HG02973 (cell line): ENCODE measurements around the gene MICALL2.

Experiments used
- ATAC-seq: cut with Tn5 transposase; IDR thresholded peaks from one replicate; pipeline ENCODE4 v1.9.1; 2021; ENCODE audit warnings: moderate library complexity; ENCODE audit not compliant: unreplicated experiment

MICALL2 gene

DNA sequence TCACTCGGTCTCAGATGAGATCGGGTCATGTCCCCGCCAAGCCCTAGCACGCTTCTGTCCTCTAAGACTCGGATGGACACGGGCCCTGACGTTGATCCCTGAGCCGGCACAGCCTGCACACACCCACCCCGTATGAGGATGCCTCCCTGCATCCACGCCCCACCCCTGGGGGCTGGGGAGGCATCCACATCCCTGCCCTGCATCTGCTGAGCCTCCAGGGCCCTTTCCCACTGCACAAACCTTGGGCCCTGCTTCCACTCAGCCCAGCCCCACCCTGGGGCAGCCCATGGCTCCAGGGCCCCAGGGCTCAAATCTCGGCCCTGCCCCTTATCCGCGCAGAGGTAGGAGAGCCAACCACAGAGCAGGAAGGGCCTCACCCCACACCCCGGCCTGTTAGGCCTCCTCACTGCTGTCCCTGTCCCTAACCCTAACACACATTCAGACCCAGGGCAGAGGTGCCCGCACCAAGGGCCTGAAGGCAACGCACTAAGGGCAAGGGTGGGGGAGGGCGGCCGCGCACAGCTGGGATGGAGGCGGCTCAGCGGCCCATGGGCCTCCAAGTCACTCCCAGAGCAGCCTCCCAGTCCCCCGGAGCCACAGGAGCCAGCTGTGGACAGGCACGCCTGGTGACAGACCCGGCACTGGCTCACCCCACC lies 9.5 kb upstream of the MICALL2 start:
- ATAC-seq = no peak

DNA sequence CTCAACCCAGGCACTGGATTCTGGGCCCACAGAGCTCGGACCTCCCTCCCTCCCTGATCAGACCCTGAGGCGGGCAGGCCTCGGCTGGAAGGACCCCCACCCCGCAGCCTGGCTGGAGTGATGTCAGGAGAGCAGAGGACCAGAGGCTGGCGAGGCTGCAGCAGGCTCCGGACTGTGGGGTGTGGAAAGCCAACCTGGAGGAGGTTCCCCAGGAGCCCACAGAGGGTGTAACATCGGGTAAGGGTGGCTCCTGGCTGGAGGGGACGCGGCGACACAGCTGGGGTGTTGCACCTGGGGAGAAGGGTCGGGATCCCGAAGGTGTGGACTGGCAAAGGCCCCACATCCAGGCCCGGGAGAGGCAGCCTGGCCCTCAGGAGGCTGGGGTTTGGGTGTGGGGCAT lies 8.9 kb upstream of the MICALL2 start:
- ATAC-seq = no peak

DNA sequence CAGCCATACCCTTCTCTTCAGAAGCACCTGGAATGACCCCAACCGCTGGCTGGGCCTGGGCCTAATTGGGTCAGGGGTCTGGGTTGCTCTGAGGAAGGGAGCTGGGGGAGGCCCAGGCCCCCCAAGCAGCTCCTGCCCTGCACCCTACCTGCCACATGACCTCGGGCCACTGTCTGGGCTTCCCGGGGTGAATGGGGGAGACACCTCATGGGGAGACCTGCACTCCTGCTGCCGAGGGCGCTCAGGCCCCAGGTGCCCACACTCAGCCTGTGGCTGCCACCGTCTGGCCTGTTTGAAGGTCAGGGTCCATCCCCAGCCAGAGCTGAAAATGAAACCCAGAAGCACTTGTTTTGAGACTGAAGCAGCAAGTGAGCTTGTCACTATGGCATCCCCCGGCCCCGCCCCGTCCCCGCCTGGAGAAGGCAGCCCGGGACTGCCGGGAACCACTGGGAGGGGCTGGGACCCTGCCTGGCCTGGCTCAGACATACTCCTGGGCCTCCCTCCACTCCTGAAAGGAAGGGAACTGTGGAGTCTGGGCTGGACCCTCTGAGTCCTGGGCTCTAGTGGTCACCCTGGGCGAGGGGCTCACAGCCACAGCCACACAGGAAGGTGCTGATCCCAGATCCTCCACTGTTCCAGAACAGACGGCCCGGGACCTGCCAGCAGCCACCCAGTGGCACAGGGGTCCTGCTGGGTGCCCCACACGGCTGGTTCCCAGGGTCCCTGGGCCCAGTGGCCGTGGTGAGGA lies 7.4 kb upstream of the MICALL2 start:
- no peak for ATAC-seq

DNA sequence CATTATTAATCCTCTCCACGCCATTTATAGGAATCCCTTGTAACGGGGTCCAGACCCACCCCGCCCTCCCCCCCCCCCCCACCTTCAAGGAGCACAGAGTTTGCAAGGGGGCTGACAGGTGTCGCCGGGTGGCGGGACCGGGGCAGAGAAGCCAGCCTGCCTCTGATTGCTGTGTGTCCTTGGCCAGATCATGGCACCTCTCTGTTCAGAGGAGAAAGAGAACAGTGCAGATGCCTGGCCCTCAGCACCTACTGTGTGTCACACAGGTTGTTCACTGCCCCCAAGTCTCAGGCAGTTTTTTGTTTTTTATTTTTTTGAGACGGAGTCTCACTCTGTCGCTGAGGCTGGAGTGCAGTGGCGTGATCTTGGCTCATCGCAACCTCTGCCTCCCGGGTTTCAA lies 5.4 kb upstream of the MICALL2 start:
- no peak for ATAC-seq

DNA sequence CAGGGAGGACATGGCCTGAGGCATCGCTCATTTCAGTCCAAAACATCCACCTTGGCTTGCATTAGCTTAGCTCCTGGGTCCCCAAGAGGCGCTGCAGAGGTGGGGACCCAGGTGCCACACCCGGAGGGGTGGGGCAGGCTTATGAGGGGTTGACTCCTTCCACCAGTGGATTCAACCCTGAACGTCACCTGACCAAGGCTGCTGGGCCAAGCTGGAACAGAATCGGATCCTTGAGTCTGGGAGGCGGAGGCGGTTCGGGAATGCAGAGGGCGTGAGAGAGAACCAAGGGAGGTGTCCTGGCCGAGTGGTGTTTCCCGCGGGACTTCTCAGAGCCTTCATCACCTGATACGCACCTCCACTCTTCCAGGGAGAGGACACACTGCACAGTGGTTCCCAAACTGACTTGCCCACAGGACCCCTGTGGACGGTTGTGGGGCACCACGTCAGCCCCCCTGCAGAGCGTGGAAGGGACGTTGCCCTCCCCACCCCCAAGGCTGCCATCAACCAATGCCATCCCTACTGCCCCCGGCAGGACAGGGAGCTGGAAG lies 4.5 kb upstream of the MICALL2 start:
- no peak for ATAC-seq

DNA sequence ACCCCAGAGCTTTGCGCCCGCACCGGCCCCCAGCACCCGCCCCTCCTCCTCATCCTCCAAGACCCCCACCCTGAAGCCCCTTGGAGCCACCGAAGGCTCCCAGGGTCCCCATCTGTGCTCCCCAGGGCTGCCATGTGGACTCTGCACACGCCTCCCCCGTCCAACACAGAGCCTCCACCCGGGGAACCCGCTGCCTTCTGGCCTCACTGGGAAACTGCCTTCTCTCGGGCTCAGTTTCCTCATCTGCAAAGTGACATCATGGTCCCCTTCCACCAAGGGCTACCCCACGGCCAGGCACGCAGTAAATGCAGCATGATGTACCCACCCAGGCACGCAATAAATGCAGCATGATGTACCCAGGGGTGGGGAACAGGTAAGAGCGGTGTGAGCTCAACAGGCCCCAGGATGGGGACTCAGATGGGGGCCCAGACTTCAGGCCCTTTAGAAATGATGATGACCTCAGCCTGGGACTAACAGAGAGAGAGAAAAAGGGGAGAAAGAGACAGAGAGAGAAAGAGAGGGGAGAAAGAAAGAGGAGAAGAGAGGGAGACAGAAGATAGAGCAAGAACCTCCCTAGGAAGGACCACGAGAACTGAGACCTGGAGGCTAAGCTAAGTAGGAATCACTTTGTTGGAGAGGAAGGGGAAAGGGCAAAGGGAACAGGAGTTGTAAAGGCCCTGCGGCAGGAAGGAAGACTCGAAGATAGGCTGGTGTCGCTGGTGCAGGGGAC lies 2.5 kb upstream of the MICALL2 start:
- no peak for ATAC-seq

DNA sequence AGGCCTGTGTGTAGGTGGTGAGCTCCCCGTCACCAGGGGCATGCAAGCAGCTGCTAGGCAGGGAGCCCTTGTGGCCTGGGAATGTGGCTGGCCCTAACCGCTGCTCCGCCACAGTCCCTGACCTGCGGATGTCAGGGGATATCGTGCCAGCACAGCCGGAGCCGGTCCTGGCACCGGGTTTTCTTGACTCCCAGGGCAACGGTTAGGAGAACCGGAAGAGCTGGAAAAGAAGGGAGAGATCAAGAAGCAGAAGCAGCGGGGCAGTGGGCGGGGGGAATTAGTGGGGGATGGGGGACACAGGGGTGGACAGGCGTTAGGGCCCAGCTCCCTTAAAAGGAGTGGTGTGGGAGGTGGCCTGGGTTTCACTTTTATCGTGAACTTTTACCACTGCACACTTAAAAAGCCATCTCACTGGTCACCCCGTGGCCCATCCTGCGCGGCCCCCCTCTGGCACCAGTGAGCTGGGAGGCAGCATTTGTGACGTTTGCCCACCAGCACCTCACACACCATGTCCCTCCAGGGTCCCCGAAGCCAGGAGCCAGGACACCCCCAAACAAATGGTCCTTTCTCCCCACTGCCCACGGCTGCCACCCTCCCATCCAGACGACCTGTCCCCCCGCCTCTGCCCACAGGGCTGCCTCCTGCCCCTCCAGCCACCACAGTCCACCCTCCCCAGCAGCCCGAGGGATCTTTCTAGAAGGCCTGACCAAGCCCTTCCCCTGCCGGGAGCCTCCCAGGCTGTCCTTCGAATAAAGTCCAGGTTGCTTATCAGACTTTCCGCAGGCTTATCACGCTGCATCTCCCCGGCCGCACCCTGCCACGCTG lies 1.8 kb upstream of the MICALL2 start:
- no peak for ATAC-seq

DNA sequence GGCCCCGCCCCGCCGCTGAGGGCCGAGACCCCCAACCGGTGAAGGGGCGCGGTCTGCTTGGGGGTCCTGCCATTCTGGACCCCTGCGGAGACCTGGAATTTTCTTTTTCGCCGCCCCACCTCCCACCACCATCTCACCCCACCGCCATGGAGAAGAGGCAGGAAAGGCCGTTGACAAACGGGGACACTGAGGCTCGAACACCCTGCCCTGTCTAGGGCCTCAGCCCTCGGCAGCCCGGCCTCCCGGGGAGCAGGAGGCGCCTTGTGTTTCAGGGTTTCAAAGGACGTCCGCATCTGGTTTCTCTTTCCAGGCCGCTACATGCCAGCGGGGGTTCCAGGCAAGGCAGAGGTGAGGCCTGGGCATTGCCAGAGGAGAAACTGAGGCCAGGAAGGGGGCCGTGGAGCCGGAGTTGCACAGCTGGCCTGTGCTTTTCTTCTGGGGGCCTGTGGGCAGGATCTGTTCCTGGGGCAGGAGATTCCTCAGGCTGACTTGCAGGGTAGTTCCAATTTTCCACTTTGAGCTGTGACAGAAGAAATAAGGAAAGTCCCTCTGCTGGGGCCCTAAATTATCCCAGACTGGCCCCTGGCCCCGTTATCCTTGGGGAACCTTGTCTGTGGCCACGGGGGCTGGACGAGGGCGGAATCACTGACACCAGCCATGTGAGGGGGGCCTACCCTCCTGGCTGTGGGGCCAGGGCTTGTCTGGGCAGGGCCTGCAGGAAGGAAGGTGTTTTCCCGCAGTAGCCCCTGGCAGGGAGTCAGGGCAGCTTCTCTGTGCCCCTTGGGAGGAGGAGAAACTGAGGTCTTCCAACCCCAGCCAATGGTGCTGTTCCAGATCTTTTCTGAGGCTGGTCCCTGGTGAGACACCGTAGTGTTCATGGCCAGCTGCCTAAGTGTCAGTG lies 900 bp upstream of the MICALL2 start:
- no peak for ATAC-seq

DNA sequence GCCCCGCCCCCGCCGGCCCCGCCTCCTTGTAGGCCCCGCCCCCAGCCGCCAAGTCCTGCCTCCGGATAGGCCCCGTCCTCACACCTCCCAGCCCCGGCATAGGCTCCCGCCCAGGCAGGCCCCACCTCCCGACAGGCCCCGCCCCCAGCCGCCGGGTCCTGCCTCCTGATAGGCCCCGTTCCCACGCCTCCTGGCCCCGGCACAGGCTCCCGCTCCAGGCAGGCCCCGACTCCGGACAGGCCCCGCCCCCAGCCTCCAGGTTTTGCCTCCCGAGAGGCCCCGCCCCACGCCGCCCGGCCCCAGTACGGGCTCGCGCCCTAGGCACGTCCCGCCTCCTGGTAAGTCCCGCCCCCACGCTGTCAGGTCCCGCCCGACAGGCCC lies 232 bp upstream of the MICALL2 start:
- peak; percentile 88 for ATAC-seq

DNA sequence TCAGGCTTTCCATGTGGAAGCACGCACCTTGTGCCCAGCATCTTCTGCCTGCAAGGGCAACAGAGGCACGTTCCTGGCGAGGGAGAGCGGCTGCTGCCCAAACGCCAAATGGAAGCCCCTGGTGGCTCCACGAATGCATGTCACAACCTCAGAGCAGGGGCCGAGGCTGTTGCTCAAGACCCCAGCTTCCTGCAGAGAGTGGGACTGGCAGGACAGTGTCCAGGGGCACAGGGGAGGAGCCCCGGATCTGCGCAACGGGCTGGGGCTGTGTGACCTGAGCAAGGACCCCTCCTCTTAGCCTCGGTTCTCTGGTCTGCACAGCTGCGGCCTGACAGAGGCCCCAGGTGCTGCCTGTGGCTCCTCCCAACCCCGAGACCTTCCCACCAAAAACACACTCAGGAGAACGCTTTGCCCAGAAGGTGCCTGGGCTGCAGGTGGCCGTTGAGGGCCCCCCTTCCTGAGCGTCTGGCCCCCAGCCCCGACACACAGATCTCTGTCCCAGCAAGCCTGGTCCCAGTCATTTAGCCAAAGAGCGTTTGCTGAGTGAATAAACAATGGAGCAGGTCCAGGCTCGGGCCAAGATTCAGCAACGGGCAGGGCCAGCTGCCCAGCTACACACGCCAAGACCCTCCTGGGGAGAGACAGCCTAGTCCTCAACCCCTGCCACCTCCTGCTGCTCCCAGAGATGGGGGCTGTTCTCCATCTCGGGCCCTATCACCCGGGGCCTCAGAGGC lies 1.2 kb downstream of the MICALL2 start:
- ATAC-seq = no peak

DNA sequence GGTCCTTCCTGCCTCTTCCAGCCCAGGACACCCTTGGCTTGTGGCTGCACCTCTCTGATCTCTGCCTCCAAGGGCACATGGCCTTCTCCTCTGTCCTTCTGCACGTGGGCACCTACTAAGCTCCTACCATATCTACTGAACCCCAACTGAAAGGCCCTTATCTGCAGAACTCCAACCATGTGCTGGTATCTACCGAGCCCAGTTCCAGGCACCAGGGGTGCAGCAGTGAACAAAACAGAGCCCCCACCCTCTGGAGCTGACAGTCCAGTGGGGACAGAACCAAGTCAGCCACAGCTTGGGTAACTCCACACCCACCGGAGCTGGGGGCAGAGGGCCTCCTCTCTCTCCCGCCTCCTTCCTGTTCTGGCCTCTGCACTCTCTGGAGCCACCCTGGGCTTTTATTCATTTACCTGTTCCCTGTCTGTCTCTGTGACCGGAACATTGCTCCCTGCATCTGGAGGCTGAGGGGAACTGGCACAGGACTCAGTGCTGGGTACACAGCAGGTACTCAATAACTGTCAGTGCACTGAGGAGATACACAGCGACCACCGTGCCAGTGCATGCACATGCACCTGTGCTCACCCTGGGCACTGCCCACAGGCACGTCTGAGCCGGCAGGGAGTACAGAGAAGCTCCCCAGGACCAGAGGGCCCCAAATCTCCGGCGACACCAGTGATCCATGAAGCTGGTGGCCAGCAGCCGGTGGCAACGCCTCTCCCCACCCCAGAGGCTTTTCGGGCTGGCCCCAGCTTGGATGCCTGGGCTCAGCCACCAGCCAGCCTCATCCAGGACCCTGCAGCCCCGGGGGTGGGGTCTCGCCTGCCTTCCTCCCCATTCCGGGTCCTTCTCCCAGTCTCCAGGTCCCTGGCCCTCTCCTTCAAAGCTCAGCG lies 2.0 kb downstream of the MICALL2 start:
- ATAC-seq = no peak

DNA sequence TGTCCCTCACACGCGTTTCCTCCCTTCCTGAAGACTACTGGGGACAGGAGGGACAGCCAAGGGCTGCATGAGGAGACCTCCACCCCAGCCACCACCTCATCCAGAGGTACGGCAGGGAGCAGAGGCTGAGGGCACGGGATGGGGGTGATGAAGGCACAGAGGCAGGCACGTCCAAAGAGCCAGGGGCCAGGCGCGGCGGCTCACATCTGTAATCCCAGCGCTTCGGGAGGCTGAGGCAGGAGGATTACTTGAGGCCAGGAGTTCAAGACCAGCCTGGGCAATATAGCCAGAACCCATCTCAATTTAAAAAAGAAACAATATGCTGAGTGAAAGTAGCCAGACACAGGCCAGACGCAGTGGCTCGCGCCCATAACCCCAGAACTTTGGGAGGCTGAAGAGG lies 3.3 kb downstream of the MICALL2 start:
- ATAC-seq = no peak

DNA sequence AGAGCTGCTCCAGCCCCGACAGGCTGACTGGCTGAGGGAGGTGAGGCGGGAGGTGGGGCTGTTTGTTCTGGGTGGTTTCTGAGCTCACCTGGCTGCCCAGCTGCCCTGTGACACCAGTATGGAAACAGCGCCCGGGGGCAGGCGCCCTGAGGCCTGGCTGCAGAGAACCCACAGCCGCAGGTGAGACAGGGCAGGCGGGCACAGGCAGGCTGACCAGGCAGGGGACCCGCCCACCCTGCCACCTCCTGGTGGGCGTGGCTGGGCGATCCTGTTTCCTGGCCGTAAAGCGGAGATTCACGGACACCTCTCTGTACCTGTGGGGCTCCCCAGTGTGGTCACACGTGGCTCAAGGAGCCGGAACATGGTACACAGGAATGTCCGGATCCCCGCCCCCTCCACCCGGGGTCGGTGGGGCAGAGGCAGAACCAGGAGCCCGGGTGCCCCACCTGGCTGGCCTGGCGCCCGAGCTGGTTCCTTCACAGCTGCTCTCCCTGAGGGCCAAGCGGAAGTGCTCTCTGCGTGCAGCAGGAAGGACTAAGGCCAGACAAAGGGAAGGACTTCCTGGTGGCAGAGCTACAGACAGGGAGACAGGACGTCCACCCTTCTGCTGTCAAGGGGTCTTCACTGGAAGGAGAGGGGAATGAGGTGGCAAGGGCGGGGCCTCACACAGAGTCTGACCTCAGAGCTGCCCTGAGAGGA lies 3.9 kb downstream of the MICALL2 start:
- ATAC-seq = no peak

DNA sequence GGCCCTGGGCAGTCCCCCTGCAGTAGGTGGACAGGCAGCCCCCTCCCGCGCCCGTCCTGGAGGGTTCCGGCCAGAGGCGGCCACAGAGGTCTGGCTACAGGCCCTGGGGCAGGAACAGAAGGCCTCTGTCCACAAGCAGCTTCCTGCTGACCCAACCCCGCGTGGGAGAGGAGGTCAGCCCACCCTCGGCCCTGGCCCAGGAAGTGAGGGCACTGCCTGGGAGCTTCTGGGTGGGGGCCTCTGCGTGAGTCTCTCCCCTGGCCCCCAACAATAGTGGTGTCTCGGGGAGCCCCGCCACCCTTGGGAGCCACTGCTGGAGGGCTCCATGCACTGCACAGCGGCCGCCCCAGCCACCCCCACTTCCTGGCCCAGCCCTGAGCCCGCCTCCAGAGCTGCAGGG lies 4.7 kb downstream of the MICALL2 start:
- no peak for ATAC-seq

DNA sequence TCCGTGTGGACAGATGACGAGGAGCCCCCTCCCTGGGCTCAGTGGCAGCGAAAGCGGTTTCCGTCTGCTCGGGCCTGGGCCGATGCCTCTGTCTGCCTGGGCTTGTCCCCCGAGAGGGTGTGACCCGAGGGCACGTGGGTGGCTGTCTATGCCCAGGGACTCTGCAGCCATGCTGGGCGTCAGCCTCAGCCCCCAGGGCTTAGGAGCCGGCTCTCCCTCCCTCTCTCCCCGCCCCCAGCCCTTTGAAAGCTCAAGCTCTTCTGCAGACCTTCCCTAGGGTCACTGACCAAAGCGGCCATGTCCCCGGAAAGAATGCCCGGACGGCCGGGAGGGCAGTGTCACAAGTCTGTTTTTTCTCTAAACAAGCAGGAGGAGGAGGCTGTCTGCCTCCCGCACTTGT lies 7.1 kb downstream of the MICALL2 start:
- no peak for ATAC-seq

DNA sequence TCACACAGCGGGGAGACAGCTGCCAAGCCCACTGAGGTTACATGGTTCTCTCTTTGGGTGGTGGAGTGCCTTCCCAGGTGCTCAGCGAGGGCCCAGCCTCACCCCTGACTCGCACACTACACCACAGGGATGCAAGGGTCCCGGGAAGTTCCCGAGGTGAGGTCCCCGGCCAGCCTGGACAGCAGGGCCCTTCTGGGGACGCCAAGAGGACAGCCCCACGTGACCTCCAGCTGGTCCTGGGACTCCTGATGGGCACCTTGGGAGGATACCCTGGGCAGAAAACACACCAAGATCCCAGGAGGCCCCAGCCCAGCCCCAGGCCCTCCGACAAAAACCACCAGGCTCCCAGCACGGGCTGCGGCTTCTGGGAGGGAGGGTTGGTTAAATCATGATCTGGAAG lies 8.3 kb downstream of the MICALL2 start:
- no peak for ATAC-seq

DNA sequence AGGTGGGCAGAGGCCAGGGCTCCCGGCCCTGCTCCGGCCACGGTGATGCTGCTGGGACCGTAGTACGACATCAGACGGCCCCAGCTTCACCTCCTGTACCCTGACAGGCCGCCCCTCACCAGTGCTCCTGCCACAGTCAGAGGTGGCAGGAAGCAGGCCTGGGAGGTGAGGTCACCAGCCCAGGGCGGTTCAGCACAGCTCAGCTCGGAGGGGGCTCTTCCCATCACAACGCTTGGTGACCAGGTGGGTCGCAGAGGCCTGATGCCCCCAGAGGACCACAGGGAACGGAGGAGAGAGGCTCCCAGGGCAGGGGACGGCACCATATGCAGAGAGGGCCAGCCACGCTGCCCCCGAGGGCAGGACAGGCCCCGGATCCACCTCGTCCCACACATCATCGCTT lies 8.8 kb downstream of the MICALL2 start:
- no peak for ATAC-seq

DNA sequence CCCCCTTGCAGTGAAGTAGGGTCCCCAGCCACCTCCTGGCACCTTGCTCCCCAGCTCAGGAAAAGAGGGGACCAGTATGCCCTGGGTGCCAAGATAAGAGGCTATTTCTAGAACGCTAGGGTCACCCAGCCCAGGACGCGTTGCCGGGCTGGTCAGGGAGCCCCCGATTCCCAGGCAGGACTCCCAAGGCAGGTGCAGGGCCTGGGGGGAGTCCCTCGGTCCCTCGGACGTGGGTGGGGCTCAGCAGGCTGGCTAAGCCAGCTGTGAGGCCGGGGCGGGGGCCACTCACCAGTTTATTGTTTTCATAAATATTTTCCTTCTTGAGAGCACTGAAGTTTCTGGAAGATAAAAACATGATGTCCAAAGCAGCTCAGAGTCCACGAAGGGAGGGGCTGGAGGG lies 9.3 kb downstream of the MICALL2 start:
- ATAC-seq = no peak
